Measurements from ENCODE around the gene CFAP54. TPM values are rescaled to one million over a fixed set of nuclear protein-coding genes. Genes with fewer than 3 reads are reported as not detected.

CFAP54 gene
- total RNA-seq, 1 donor from 2014 or later, result 1.1 TPM

- no peak overlapping the region for H3K27ac Mint-ChIP-seq (ENCODE audit: unreplicated experiment)
- Histone ChIP-seq H3K4me1 (ENCODE audit: insufficient read depth, low read length) (no peaks in the 10 kb centered on the region), H3K9ac (ENCODE audit: low read length) (no peak overlapping the region), H4K20me1 (ENCODE audit: insufficient read depth, low read length) (no peaks in the 10 kb centered on the region), H3K4me2 (ENCODE audit: low read length) (no peak overlapping the region), H2AFZ (ENCODE audit: low read depth, low read length) (no peak overlapping the region), H3K27me3 (ENCODE audit: insufficient read depth, low read length) (no peaks in the 10 kb centered on the region), H3K36me3 (ENCODE audit: insufficient read depth, low read length) (no peaks in the 10 kb centered on the region), H3K4me3 (ENCODE audit: insufficient read depth, low read depth, low read length) (no peak overlapping the region), H3K9me3 (ENCODE audit: insufficient read depth, low read depth, low read length) (no peaks in the 10 kb centered on the region), H3K79me2 (ENCODE audit: insufficient read depth, low read length) (no peaks in the 10 kb centered on the region), H3K27ac (ENCODE audit: low read depth, low read length) (no peak overlapping the region)
- no peak for FAIRE-seq
- no peak for DNase-seq (ENCODE audit: low read depth)
- H3K27me3 Mint-ChIP-seq (ENCODE audit: low read depth, unreplicated experiment), result no peaks in the 10 kb centered on the region
- no peaks in the 10 kb centered on the region for H3K4me1 Mint-ChIP-seq (ENCODE audit: low read depth, unreplicated experiment)
- no peak for TF ChIP-seq CTCF (IDR thresholded peaks at IDR 0.05; ENCODE audit: insufficient read depth, low read depth, low read length)
- no peak for TF ChIP-seq EZH2 (IDR thresholded peaks at IDR 0.05; ENCODE audit: insufficient read depth, low read length)
- no peaks in the 10 kb centered on the region for H3K36me3 Mint-ChIP-seq (ENCODE audit: low read depth, unreplicated experiment)
- H3K9me3 Mint-ChIP-seq (ENCODE audit: unreplicated experiment), result no peaks in the 10 kb centered on the region
- H3K4me3 Mint-ChIP-seq (ENCODE audit: unreplicated experiment), result no peak overlapping the region
Observed at GRCh38 chr12:96769400-96769799, 280.0 kb downstream of the CFAP54 start.

GRCh38 chr12:96770219-96771102 lies 281.1 kb downstream of the CFAP54 start:
- Histone ChIP-seq H3K27me3 (ENCODE audit: insufficient read depth, low read length) (no peaks in the 10 kb centered on the region), H3K4me3 (ENCODE audit: insufficient read depth, low read depth, low read length) (no peak overlapping the region), H3K9ac (ENCODE audit: low read length) (no peak overlapping the region), H3K79me2 (ENCODE audit: insufficient read depth, low read length) (no peaks in the 10 kb centered on the region), H3K4me1 (ENCODE audit: insufficient read depth, low read length) (no peaks in the 10 kb centered on the region), H4K20me1 (ENCODE audit: insufficient read depth, low read length) (no peaks in the 10 kb centered on the region), H3K4me2 (ENCODE audit: low read length) (no peak overlapping the region), H2AFZ (ENCODE audit: low read depth, low read length) (no peak overlapping the region), H3K36me3 (ENCODE audit: insufficient read depth, low read length) (no peaks in the 10 kb centered on the region), H3K9me3 (ENCODE audit: insufficient read depth, low read depth, low read length) (no peaks in the 10 kb centered on the region), H3K27ac (ENCODE audit: low read depth, low read length) (no peak overlapping the region)
- Mint-ChIP-seq H3K27ac (ENCODE audit: unreplicated experiment) (no peak overlapping the region), H3K4me1 (ENCODE audit: low read depth, unreplicated experiment) (no peaks in the 10 kb centered on the region), H3K27me3 (ENCODE audit: low read depth, unreplicated experiment) (no peaks in the 10 kb centered on the region), H3K9me3 (ENCODE audit: unreplicated experiment) (no peaks in the 10 kb centered on the region), H3K4me3 (ENCODE audit: unreplicated experiment) (no peak overlapping the region), H3K36me3 (ENCODE audit: low read depth, unreplicated experiment) (no peaks in the 10 kb centered on the region)
- DNase-seq (ENCODE audit: low read depth) (no peak), FAIRE-seq (no peak)
- no peak for TF ChIP-seq CTCF (IDR thresholded peaks at IDR 0.05; ENCODE audit: insufficient read depth, low read depth, low read length)
- no peak for TF ChIP-seq EZH2 (IDR thresholded peaks at IDR 0.05; ENCODE audit: insufficient read depth, low read length)

- H3K9me3 ChIP-seq (ENCODE audit: insufficient read depth, low read depth, low read length), result no peaks in the 10 kb centered on the region
- H3K27me3 ChIP-seq (ENCODE audit: insufficient read depth, low read length), result no peaks in the 10 kb centered on the region
- no peaks in the 10 kb centered on the region for H4K20me1 ChIP-seq (ENCODE audit: insufficient read depth, low read length)
- no peaks in the 10 kb centered on the region for H3K4me1 ChIP-seq (ENCODE audit: insufficient read depth, low read length)
- no peaks in the 10 kb centered on the region for H3K4me1 Mint-ChIP-seq (ENCODE audit: low read depth, unreplicated experiment)
- H3K36me3 ChIP-seq (ENCODE audit: insufficient read depth, low read length), result no peaks in the 10 kb centered on the region
- H3K9ac ChIP-seq (ENCODE audit: low read length), result no peak overlapping the region
- no peak overlapping the region for H3K27ac ChIP-seq (ENCODE audit: low read depth, low read length)
- no peaks in the 10 kb centered on the region for H3K27me3 Mint-ChIP-seq (ENCODE audit: low read depth, unreplicated experiment)
- H3K36me3 Mint-ChIP-seq (ENCODE audit: low read depth, unreplicated experiment), result no peaks in the 10 kb centered on the region
- TF ChIP-seq EZH2 (IDR thresholded peaks at IDR 0.05; ENCODE audit: insufficient read depth, low read length) (no peak), CTCF (IDR thresholded peaks at IDR 0.05; ENCODE audit: insufficient read depth, low read depth, low read length) (no peak)
- no peak overlapping the region for H3K27ac Mint-ChIP-seq (ENCODE audit: unreplicated experiment)
- FAIRE-seq (no peak), DNase-seq (ENCODE audit: low read depth) (no peak)
- H3K79me2 ChIP-seq (ENCODE audit: insufficient read depth, low read length), result no peaks in the 10 kb centered on the region
- H3K4me2 ChIP-seq (ENCODE audit: low read length), result no peak overlapping the region
- H3K4me3 ChIP-seq (ENCODE audit: insufficient read depth, low read depth, low read length), result no peak overlapping the region
- H3K9me3 Mint-ChIP-seq (ENCODE audit: unreplicated experiment), result no peaks in the 10 kb centered on the region
- H2AFZ ChIP-seq (ENCODE audit: low read depth, low read length), result no peak overlapping the region
- no peak overlapping the region for H3K4me3 Mint-ChIP-seq (ENCODE audit: unreplicated experiment)
Observed at GRCh38 chr12:96773031-96773430, 283.7 kb downstream of the CFAP54 start.
